GM12874 (cell line): ENCODE measurements around the gene POLN.

Experiments used
- CTCF ChIP-seq: IDR thresholded peaks from 2 replicates; pipeline ENCODE4 v1.5.1; 2011; ENCODE audit warnings: low read depth, mild to moderate bottlenecking, control low read depth, low read length, moderate library complexity; ENCODE audit not compliant: insufficient read depth

The POLN gene

GRCh38 chr4:2071252-2071911, 170.5 kb downstream of the POLN start:
- no peak for TF ChIP-seq CTCF

GRCh38 chr4:2070421-2071251, 171.3 kb downstream of the POLN start:
- TF ChIP-seq CTCF: no peak

- TF ChIP-seq CTCF: no peak
Measured at GRCh38 chr4:2069986-2070385, 171.9 kb downstream of the POLN start.

- no peak for TF ChIP-seq CTCF
Measured at GRCh38 chr4:2069161-2069971, 172.6 kb downstream of the POLN start.

- no peak for TF ChIP-seq CTCF
Measured at GRCh38 chr4:2068566-2068965, 173.4 kb downstream of the POLN start.

GRCh38 chr4:2068198-2068470, 173.8 kb downstream of the POLN start:
- TF ChIP-seq CTCF: no peak
